H9 (cell line): ENCODE data around the gene CYGB. TPM values are rescaled to one million over a fixed set of nuclear protein-coding genes. Genes with fewer than 3 reads are reported as not detected.
A peak's percentile ranks its signal among the peaks of the same experiment; 100 is the strongest.

Source experiments
- DNase-seq: peaks from one replicate; pipeline ENCODE4 v3.0.0-alpha.2; 2017
- H2AFZ ChIP-seq: one replicate; pipeline ENCODE4 v1.6.1; 2013; ENCODE audit warnings: mild to moderate bottlenecking, low read length, control low read depth, moderate library complexity
- H2AK5ac ChIP-seq: 2 replicates; pipeline ENCODE4 v1.6.1; 2013; ENCODE audit warnings: low read length, control low read depth, mixed read lengths; ENCODE audit not compliant: insufficient read length
- H2BK120ac ChIP-seq: one replicate; pipeline ENCODE4 v1.6.1; 2013; ENCODE audit warnings: low read depth, mild to moderate bottlenecking, low read length, control low read depth, inconsistent platforms; ENCODE audit not compliant: poor library complexity, severe bottlenecking
- H2BK12ac ChIP-seq: 2 replicates; pipeline ENCODE4 v1.6.1; 2013; ENCODE audit warnings: low read length, control low read depth, mixed read lengths, low read depth; ENCODE audit not compliant: insufficient read length
- H2BK15ac ChIP-seq: 2 replicates; pipeline ENCODE4 v1.6.1; 2013; ENCODE audit warnings: low read depth, low read length, control low read depth
- H2BK20ac ChIP-seq: one replicate; pipeline ENCODE4 v1.6.1; 2013; ENCODE audit warnings: low read depth, mild to moderate bottlenecking, low read length, control low read depth, inconsistent platforms; ENCODE audit not compliant: poor library complexity, severe bottlenecking
- H2BK5ac ChIP-seq: 2 replicates; pipeline ENCODE4 v1.6.1; 2013; ENCODE audit warnings: low read length, control low read depth, mixed read lengths; ENCODE audit not compliant: insufficient read length
- H3K14ac ChIP-seq: 2 replicates; pipeline ENCODE4 v1.6.1; 2013; ENCODE audit warnings: low read length, control low read depth; ENCODE audit not compliant: insufficient read depth
- H3K18ac ChIP-seq: 2 replicates; pipeline ENCODE4 v1.6.1; 2013; ENCODE audit warnings: low read depth, mild to moderate bottlenecking, mixed read lengths, low read length, control low read depth; ENCODE audit not compliant: insufficient read length
- H3K23ac ChIP-seq: 2 replicates; pipeline ENCODE4 v1.6.1; 2013; ENCODE audit warnings: low read length, control low read depth, mixed read lengths, low read depth; ENCODE audit not compliant: insufficient read length
- H3K23me2 ChIP-seq: 2 replicates; pipeline ENCODE4 v1.6.1; 2013; ENCODE audit warnings: low read depth, mild to moderate bottlenecking, mixed read lengths, low read length, control low read depth; ENCODE audit not compliant: insufficient read length, poor library complexity, severe bottlenecking
- H3K27ac ChIP-seq: 2 replicates; pipeline ENCODE4 v1.5.1; 2013; ENCODE audit warnings: low read length, control low read depth, mixed read lengths, low read depth; ENCODE audit not compliant: insufficient read length
- H3K27me3 ChIP-seq: 2 replicates; pipeline ENCODE4 v1.6.1; 2013; ENCODE audit warnings: low read length, control low read depth, inconsistent platforms; ENCODE audit not compliant: insufficient read depth
- H3K4ac ChIP-seq: 2 replicates; pipeline ENCODE4 v1.6.1; 2013; ENCODE audit warnings: low read depth, mild to moderate bottlenecking, control low read depth, inconsistent platforms, low read length, moderate library complexity
- H3K4me1 ChIP-seq: 2 replicates; pipeline ENCODE4 v1.6.1; 2013; ENCODE audit warnings: low read length, control low read depth, inconsistent platforms; ENCODE audit not compliant: insufficient read depth
- H3K4me2 ChIP-seq: 2 replicates; pipeline ENCODE4 v1.6.1; 2013; ENCODE audit warnings: low read length, control low read depth, mixed read lengths; ENCODE audit not compliant: insufficient read length, insufficient read depth
- H3K56ac ChIP-seq: 2 replicates; pipeline ENCODE4 v1.6.1; 2013; ENCODE audit warnings: low read depth, mild to moderate bottlenecking, mixed read lengths, low read length, control low read depth; ENCODE audit not compliant: insufficient read length
- H3K79me1 ChIP-seq: 2 replicates; pipeline ENCODE4 v1.6.1; 2013; ENCODE audit warnings: low read depth, mild to moderate bottlenecking, moderate library complexity, low read length, control low read depth, inconsistent platforms; ENCODE audit not compliant: insufficient read depth, poor library complexity, severe bottlenecking
- H3K79me2 ChIP-seq: 2 replicates; pipeline ENCODE4 v1.6.1; 2013; ENCODE audit warnings: low read length, control low read depth, inconsistent platforms; ENCODE audit not compliant: insufficient read depth
- H3K9ac ChIP-seq: 2 replicates; pipeline ENCODE4 v1.6.1; 2013; ENCODE audit warnings: low read length, control low read depth, mixed read lengths; ENCODE audit not compliant: insufficient read length; ENCODE audit errors: extremely low read depth
- H3K9me3 ChIP-seq: one replicate; pipeline ENCODE4 v1.6.1; 2013; ENCODE audit warnings: low read depth, low read length, inconsistent platforms; ENCODE audit not compliant: control insufficient read depth
- H3T11ph ChIP-seq: one replicate; pipeline ENCODE4 v1.6.1; 2013; ENCODE audit warnings: mild to moderate bottlenecking, low read length, control low read depth, inconsistent platforms
- H4K20me1 ChIP-seq: one replicate; pipeline ENCODE4 v1.6.1; 2013; ENCODE audit not compliant: control insufficient read depth, insufficient read length, insufficient read depth
- H4K5ac ChIP-seq: 2 replicates; pipeline ENCODE4 v1.6.1; 2013; ENCODE audit warnings: low read depth, mild to moderate bottlenecking, mixed read lengths, low read length, control low read depth; ENCODE audit not compliant: insufficient read length
- H4K8ac ChIP-seq: replicated peaks from 2 replicates; pipeline ENCODE4 v1.6.1; 2013; ENCODE audit warnings: low read length, control low read depth, mixed read lengths, low read depth; ENCODE audit not compliant: insufficient read length
- H4K91ac ChIP-seq: 2 replicates; pipeline ENCODE4 v1.6.1; 2013; ENCODE audit warnings: low read depth, mild to moderate bottlenecking, moderate library complexity, mixed read lengths, low read length, control low read depth; ENCODE audit not compliant: insufficient read length
- H3K27ac Mint-ChIP-seq, 3 experiments: 2 replicates in 2 of 3; 3 replicates in 1 of 3; pipeline ENCODE4 v1.8.0; 2020 to 2021; ENCODE audit warnings: mixed read lengths in 3 of 3, mild to moderate bottlenecking in 1 of 3, moderate library complexity in 1 of 3
- H3K27me3 Mint-ChIP-seq: 2 replicates; pipeline ENCODE4 v1.8.0; 2021; ENCODE audit warnings: low read depth, mild to moderate bottlenecking, moderate library complexity, mixed read lengths
- H3K36me3 Mint-ChIP-seq, 3 experiments: 2 replicates in 2 of 3; 3 replicates in 1 of 3; pipeline ENCODE4 v1.8.0; 2020 to 2021; ENCODE audit warnings: low read depth in 3 of 3, mixed read lengths in 3 of 3; ENCODE audit not compliant: insufficient read depth in 1 of 3
- H3K4me1 Mint-ChIP-seq, 2 experiments: 2 replicates each; pipeline ENCODE4 v1.8.0; 2020; ENCODE audit warnings: mixed read lengths in 2 of 2
- H3K4me3 Mint-ChIP-seq, 2 experiments: 2 replicates in 1 of 2; 3 replicates in 1 of 2; pipeline ENCODE4 v1.8.0; 2020 to 2021; ENCODE audit warnings: mild to moderate bottlenecking in 2 of 2, mixed read lengths in 2 of 2, moderate library complexity in 1 of 2
- H3K9me3 Mint-ChIP-seq, 2 experiments: 2 replicates in 1 of 2; 3 replicates in 1 of 2; pipeline ENCODE4 v1.8.0; 2020; ENCODE audit warnings: mild to moderate bottlenecking in 2 of 2, mixed read lengths in 2 of 2, moderate library complexity in 1 of 2
- CTCF ChIP-seq: fragments of 200-600 bp; sonication (generic); conservative IDR thresholded peaks from 3 replicates; pipeline ENCODE4 v1.8.0; 2021; ENCODE audit warnings: antibody characterized with exemption, mild to moderate bottlenecking
- WGBS: extraction: QIAGEN DNeasy Blood & Tissue Kit; methylation state at CpG from one replicate; pipeline ENCODE4 v1.1.7; 2013; ENCODE audit warnings: missing lambda C conversion rate, low lambda C conversion rate, mixed read lengths; ENCODE audit not compliant: insufficient read length; ENCODE audit errors: extremely low coverage; 5-methylcytosine and 5-hydroxymethylcytosine counted together
- total RNA-seq: library from RNA; stranded (reverse); gene quantifications from 2 replicates; pipeline ENCODE4 v1.2.1, GENCODE V29; 2021

CYGB gene
- total RNA-seq, 1 experiment from 2014 or later = 2.4 TPM

- no peak overlapping the region for H3T11ph ChIP-seq
- Mint-ChIP-seq H3K36me3 (no peaks in the 10 kb centered on the region; a peak in 2 of 7 replicates), H3K9me3 (no peaks in the 10 kb centered on the region; a peak in 1 of 5 replicates), H3K4me1 (peaks cover 50 to 58% of the 10 kb centered on the region in 2 experiments), H3K27me3 (peaks cover 7% of the 10 kb centered on the region), H3K4me3 (peak overlapping the region; percentile 79 to 90), H3K27ac (no peak overlapping the region; a peak in 1 of 7 replicates)
- H3K27ac ChIP-seq = no peak overlapping the region
- no peak overlapping the region for H3K56ac ChIP-seq
- no peaks in the 10 kb centered on the region for H3K27me3 ChIP-seq
- no peak for TF ChIP-seq CTCF
- no peak overlapping the region for H2AK5ac ChIP-seq
- no peaks in the 10 kb centered on the region for H3K9me3 ChIP-seq
- H4K20me1 ChIP-seq = no peaks in the 10 kb centered on the region
- no CpG with 5 or more reads among the region's 10 CpGs for WGBS
- no peak for DNase-seq
- no peak overlapping the region for H3K9ac ChIP-seq
- H3K23me2 ChIP-seq = peaks cover 9% of the 10 kb centered on the region
- no peak overlapping the region for H2AFZ ChIP-seq
- H2BK5ac ChIP-seq = no peak overlapping the region
- no peak overlapping the region for H2BK120ac ChIP-seq
- H3K4me2 ChIP-seq = peak overlapping the region; percentile 79
- no peak overlapping the region for H4K5ac ChIP-seq
- H3K79me2 ChIP-seq = no peaks in the 10 kb centered on the region
- H3K23ac ChIP-seq = no peak overlapping the region
- no peak overlapping the region for H2BK20ac ChIP-seq
- H4K8ac ChIP-seq = no peak overlapping the region
- no peak overlapping the region for H3K4ac ChIP-seq
- no peak overlapping the region for H2BK12ac ChIP-seq
- no peaks in the 10 kb centered on the region for H3K79me1 ChIP-seq
- no peak overlapping the region for H3K18ac ChIP-seq
- peak overlapping the region; percentile 85; the same call in 1 of the 2 replicates for H3K14ac ChIP-seq
- peaks cover 3% of the 10 kb centered on the region; the same call in 1 of the 2 replicates for H3K4me1 ChIP-seq
- H4K91ac ChIP-seq = no peak overlapping the region
- H2BK15ac ChIP-seq = no peak overlapping the region
Observed at GRCh38 chr17:76500747-76501017, 36.8 kb downstream of the CYGB start.
